Activated T-helper 2 cell treated with anti-CD3 and anti-CD28 coated beads, Interferon-gamma antibody, Interleukin-2, Interleukin-4, amounts not matched to agents 10 μg/mL and 5 μg/mL and 100 μg/mL, durations not matched to agents 14 hours and 24 hours and 36 hours (primary cell): ENCODE data around the gene IPPK. TPM values are rescaled to one million over a fixed set of nuclear protein-coding genes. Genes with fewer than 3 reads are reported as not detected.

ENCODE experiments used
- DNase-seq: peaks from one replicate; pipeline ENCODE4 v3.0.0; 2021; ENCODE audit warnings: low spot score
- H3K27ac Mint-ChIP-seq: one replicate; pipeline ENCODE4 v1.8.0; 2021; ENCODE audit warnings: mixed read lengths
- H3K27me3 Mint-ChIP-seq: one replicate; pipeline ENCODE4 v1.8.0; 2021; ENCODE audit warnings: low read depth, mixed read lengths
- H3K36me3 Mint-ChIP-seq: one replicate; pipeline ENCODE4 v1.8.0; 2021; ENCODE audit warnings: low read depth, mixed read lengths
- H3K4me1 Mint-ChIP-seq: one replicate; pipeline ENCODE4 v1.8.0; 2021; ENCODE audit warnings: low read depth, mixed read lengths
- H3K4me3 Mint-ChIP-seq: one replicate; pipeline ENCODE4 v1.8.0; 2021; ENCODE audit warnings: low read depth, mild to moderate bottlenecking, moderate library complexity, mixed read lengths
- H3K9me3 Mint-ChIP-seq: one replicate; pipeline ENCODE4 v1.8.0; 2021; ENCODE audit warnings: mixed read lengths
- intact Hi-C: fragments of 100-400 bp; cut with micrococcal nuclease; formaldehyde crosslinking; loops from one replicate; pipeline ENCODE4 v1.15.1; 2023
- total RNA-seq: library from RNA; stranded (reverse); gene quantifications from 2 replicates; pipeline ENCODE4 v1.2.3, GENCODE V29; 2022

Gene IPPK
- total RNA-seq, 1 donor from 2014 or later, result 14.8 TPM

DNA sequence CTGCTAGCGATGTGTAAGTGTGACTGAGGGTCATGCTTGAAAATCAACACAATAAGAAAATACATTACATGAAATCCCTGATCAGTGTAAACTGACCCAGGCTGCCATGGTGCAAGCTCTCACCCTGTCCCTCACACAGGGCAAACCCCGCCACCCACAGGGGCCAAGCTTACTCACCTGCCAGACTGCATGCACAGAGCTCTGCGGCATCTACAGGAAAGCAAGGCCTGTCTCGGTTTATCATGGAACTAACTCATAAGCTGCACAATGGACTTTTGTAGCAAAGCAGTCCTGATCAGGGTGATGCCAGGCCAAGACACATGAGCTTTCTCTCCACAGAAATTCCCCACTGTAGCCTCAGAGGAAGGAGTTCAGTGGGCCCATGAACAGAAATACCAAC lies 9.7 kb downstream of the IPPK start:
- DNase-seq, result no peak
- Mint-ChIP-seq H3K9me3 (no peaks in the 10 kb centered on the region), H3K4me1 (peaks cover 16% of the 10 kb centered on the region), H3K27me3 (no peaks in the 10 kb centered on the region), H3K4me3 (no peak overlapping the region), H3K27ac (no peak overlapping the region), H3K36me3 (peaks cover 19% of the 10 kb centered on the region)
- intact Hi-C loops, result no loop called here

DNA sequence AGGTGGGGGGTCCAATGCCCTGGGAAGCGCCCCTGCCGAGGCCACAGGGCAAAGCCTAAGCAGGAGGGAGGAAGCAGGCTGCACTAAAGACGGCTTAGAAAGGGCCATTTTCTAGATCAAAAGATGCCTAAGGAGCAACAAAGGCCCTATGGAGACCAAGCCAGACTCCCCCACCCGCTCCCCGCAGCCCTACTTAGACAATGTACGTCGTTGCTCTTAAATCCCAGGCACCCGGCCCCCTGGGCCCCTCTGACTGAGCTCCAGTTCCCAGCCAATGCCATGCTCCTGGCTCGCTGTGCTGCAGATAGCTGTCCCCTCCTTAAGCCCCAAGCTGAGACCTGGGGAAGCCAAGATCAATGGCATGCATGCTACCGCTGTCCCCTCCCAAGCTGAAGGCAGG lies 10.3 kb downstream of the IPPK start:
- H3K9me3 Mint-ChIP-seq, result no peaks in the 10 kb centered on the region
- H3K36me3 Mint-ChIP-seq, result peaks cover 18% of the 10 kb centered on the region
- DNase-seq, result no peak
- intact Hi-C loops, result no loop called here
- H3K4me3 Mint-ChIP-seq, result no peak overlapping the region
- H3K27ac Mint-ChIP-seq, result no peak overlapping the region
- H3K27me3 Mint-ChIP-seq, result no peaks in the 10 kb centered on the region
- H3K4me1 Mint-ChIP-seq, result peaks cover 10% of the 10 kb centered on the region

DNA sequence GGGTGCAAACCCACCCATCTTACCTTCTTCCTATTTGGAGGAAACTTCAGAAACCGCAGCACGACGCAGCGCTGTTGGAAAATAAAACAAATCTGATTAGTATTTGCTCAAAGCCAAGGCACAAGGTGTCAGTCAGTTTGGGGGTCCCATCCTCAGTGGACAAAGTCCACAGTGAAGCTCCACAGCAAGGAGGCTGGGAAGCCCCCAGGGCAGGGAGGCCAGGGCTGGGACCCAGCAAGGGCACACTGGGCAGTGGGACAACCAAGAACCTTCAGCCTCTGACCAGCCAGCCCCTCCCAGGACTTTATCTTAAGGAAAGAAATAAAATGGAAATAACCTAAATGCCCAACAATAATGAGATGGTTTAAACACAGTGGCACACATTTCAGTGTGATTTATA lies 11.3 kb downstream of the IPPK start:
- H3K27me3 Mint-ChIP-seq, result no peaks in the 10 kb centered on the region
- H3K9me3 Mint-ChIP-seq, result no peaks in the 10 kb centered on the region
- intact Hi-C loops, result no loop called here
- no peak overlapping the region for H3K27ac Mint-ChIP-seq
- peaks cover 18% of the 10 kb centered on the region for H3K36me3 Mint-ChIP-seq
- H3K4me3 Mint-ChIP-seq, result no peak overlapping the region
- no peak for DNase-seq
- peaks cover 5% of the 10 kb centered on the region for H3K4me1 Mint-ChIP-seq

DNA sequence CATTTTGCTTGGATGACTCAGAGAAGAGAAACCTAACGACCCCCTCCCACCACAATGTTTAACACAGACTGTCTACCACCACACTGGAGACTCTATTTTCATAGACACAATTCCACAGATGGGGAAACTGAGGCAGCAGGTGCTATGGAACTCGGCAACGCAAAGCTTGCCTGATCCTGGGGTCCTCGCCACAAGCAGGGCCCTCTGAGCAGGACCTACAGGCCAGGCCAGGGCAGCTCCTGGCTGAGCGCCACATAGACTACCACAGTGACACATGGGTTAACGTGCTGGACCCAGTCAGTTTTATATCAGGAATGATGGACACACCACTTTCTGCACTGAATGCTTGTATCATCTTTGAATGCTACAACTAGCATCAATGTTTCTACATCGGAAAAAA lies 11.8 kb downstream of the IPPK start:
- Mint-ChIP-seq H3K4me1 (peaks cover 2% of the 10 kb centered on the region), H3K9me3 (no peaks in the 10 kb centered on the region), H3K4me3 (no peak overlapping the region), H3K27me3 (no peaks in the 10 kb centered on the region), H3K27ac (no peak overlapping the region), H3K36me3 (peaks cover 18% of the 10 kb centered on the region)
- intact Hi-C loops, result no loop called here
- DNase-seq, result no peak

DNA sequence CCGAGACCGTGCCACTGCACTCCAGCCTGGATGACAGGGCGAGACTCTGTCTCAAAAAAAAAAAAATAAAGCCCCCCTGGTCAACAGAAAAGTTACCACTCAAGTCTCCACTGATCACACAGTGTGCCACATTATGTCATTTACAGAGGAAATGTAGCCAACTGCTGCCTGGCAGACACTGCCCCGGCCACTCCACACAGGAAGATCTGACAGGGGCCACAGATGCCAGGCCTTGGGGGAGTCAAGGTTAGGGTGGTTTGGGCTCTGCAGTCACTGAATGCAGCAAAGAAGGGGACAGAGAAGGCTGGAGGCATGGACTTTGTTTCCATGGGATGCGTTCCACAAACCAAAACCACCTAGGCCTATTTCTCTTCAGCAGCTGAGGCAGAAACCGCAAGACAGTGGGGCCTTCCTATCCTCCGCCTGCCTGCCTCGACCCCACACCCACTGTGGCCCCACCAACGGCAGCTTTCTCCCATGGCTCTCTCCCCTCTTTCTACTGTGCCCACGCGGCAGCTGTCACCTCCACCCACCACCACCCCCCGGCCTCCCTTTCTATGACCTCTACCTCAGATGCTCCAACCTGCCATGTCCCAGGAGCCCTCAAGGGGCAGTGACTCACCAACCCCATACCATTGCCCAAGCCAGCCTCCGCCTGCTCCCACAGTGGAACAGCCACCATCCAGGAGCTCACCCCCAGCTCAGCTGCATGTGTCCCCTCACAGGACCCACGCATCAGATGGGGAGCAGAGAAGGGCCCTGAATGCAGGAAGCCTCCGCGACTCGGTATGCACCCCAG lies 12.4 kb downstream of the IPPK start:
- no peak overlapping the region for H3K4me3 Mint-ChIP-seq

DNA sequence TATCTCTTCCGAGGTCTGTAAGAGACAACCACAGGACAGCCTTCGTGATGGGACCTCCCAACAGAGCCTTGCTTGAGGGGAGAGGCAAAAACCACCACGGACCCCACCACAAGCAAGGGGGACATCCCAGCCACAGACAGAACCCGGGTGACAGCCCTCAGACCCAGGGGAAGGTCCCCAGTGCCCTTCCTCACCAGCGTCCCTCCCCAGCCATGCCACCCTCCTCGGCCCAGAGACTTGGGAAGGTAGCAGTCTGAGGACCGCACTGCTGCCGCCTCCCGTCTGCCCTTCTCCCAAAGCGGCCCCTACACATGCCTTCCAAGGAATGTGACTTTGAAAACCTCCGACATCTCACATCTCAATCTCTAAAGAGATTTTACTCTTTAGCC lies 13.4 kb downstream of the IPPK start:
- intact Hi-C loops, result no loop called here
- H3K4me1 Mint-ChIP-seq, result no peaks in the 10 kb centered on the region
- H3K27ac Mint-ChIP-seq, result no peak overlapping the region
- DNase-seq, result no peak
- H3K4me3 Mint-ChIP-seq, result no peak overlapping the region
- peaks cover 21% of the 10 kb centered on the region for H3K36me3 Mint-ChIP-seq
- H3K9me3 Mint-ChIP-seq, result no peaks in the 10 kb centered on the region
- no peaks in the 10 kb centered on the region for H3K27me3 Mint-ChIP-seq

More for the DNA sequence above, 12.4 kb downstream of the IPPK start:
- Mint-ChIP-seq H3K9me3 (no peaks in the 10 kb centered on the region), H3K27me3 (no peaks in the 10 kb centered on the region), H3K4me1 (no peaks in the 10 kb centered on the region), H3K27ac (no peak overlapping the region), H3K36me3 (peaks cover 21% of the 10 kb centered on the region)
- intact Hi-C loops, result no loop called here
- no peak for DNase-seq

DNA sequence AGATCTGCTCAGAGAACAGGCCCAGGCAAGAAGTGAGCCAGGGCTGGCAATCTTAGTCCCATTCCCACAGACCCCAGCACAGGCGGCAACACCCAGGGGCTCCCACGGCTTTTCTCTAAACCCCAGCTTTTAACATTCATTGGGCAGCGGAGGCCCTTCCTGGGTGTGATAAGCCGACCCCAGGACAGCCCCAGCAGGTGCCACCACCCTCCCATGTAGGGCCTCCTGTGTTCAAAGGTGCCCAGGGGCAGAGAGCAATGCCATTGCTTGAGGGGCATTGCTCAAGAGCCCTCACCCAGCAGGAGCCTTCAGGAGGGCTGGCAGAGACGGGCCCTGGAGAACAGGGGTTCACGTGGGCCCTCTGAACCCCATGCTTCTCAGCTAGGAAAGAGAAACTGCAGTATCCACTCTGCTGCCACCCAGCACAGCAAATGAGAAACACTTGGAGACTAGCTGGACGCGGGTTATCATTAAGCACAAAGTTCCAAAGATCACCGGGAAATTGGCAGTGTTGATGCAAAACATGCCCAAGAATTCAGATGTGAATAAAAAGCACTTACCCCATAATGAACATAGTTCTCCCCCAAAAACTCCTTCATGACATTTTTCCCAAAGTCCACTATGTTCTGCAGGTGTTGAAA lies 13.9 kb downstream of the IPPK start:
- Mint-ChIP-seq H3K27ac (no peak overlapping the region), H3K4me1 (no peaks in the 10 kb centered on the region), H3K27me3 (no peaks in the 10 kb centered on the region), H3K4me3 (no peak overlapping the region), H3K9me3 (no peaks in the 10 kb centered on the region), H3K36me3 (peaks cover 23% of the 10 kb centered on the region)
- DNase-seq, result no peak
- intact Hi-C loops, result no loop called here

DNA sequence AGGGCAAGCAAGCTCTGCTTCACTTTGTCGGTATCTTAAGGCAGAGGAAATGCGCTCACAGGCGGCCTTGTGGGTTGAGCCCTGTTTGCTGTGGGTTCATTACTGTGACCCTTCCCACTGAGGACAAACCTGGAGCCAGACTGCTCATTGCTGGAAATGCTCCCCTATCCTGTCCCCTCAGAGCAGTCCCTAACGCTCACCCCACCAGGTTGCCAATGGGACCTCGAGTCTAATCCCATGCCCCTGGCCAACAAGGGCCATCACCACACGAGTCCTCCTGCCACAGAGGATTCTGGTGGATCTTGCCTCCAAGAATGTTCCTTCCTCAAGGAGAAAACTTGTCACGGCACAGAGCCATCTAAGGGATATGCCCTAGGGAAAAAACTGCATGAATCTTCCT lies 14.6 kb downstream of the IPPK start:
- Mint-ChIP-seq H3K27me3 (no peaks in the 10 kb centered on the region), H3K36me3 (peaks cover 29% of the 10 kb centered on the region), H3K27ac (no peak overlapping the region), H3K9me3 (no peaks in the 10 kb centered on the region), H3K4me3 (no peak overlapping the region), H3K4me1 (no peaks in the 10 kb centered on the region)
- no peak for DNase-seq
- intact Hi-C loops, result no loop called here

DNA sequence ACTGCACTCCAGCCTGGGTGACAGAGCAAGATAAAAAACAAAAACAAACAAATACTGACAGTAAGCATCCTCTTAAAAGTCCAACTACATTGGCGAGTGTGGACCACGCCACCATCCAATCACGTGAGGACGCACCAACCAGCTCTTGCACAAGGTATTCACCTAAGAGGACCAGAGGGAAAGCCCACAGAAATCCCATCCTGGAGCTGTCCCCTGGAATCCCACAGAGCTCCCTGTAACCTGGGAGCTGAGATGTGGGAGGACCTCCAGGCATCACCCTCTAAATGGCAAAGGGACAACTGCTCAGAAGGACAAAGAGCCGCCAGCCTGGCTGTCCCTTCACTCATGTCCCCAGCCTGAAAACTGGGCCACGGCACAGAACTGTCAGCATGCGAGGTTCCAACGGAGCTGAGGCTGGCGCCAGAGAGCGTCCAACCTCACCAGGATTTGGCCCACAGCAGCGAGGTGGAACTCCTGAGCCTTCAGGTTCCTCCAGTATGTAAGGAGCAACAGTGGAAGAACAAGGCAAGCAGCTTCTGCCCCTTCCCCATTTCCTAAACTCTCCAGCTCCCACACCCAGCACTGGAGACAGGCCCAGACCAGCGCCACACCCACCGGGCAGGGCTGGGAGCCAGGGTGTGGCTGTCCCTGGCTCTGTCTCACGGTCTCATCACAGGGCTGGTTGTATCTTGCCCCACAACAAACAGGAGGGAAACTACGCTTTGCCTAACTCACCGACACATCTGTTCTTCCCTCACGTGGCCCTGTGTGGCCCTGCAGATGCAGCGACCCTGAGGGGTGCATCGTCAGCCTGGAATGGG lies 15.2 kb downstream of the IPPK start:
- no peak for DNase-seq
- Mint-ChIP-seq H3K4me1 (no peaks in the 10 kb centered on the region), H3K27ac (no peak overlapping the region), H3K4me3 (no peak overlapping the region), H3K27me3 (no peaks in the 10 kb centered on the region), H3K9me3 (no peaks in the 10 kb centered on the region), H3K36me3 (peaks cover 31% of the 10 kb centered on the region)
- intact Hi-C loops, result no loop called here

DNA sequence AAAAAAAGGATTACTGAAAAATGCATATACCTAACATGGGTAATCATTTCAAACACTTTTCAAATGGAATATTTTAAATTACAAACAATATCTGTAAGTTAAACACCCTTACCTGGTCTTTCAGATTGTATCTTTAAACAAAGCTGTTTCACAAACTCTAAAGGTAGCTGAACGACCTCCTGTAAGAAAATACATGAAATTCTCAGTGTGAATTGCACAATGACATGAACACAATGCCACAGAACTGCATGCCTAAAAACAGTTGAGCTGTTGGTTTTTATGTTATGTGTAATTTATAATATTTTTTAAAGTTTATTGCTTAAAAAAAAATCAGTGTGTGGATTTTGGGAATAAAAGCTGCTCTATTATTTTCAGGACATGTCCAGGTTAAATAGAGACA lies 17.5 kb downstream of the IPPK start:
- H3K9me3 Mint-ChIP-seq, result no peaks in the 10 kb centered on the region
- DNase-seq, result no peak
- H3K27ac Mint-ChIP-seq, result no peak overlapping the region
- H3K36me3 Mint-ChIP-seq, result peaks cover 50% of the 10 kb centered on the region
- H3K4me3 Mint-ChIP-seq, result no peak overlapping the region
- peaks cover under 1% of the 10 kb centered on the region for H3K4me1 Mint-ChIP-seq
- no peaks in the 10 kb centered on the region for H3K27me3 Mint-ChIP-seq
- intact Hi-C loops, result no loop called here

DNA sequence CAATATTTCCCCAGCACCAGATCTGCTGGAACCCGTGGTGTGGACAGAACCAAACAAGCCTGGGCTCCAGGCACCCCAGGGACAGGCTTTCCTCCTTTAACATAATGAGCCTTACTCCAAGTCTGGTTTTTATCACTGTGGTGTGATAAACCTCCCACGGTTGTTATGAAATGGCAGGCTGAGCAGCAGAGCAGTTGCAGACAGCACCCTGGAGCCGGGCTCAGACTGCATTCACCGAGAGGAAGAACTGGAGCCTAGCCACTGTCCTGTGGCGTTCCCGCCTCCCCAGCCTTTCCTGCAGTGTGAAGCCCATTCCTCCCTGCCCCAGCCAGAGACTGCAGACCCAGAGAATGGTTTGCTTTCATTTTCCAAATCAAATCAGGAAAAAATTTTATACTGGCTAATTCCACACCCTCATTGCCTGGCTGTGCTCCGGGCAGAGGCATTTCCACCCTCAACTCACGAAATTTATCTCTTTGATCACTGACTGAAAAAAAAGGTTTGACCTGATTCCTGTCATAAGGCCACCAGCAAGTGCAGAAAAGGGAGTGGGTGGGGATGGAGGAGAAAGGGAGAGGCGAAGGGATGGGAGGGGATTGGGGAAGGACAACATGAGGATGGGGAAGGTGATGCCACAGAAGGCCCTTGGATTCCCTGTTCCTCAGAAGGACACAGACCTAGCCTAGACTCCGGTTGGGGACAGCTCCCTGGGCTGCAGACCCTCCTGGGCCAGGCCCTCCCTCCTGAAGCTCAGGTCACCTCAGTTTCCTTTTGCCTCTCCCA lies 18.9 kb downstream of the IPPK start:
- Mint-ChIP-seq H3K27ac (peak overlapping the region; percentile 38), H3K4me3 (no peak overlapping the region), H3K9me3 (no peaks in the 10 kb centered on the region), H3K36me3 (peaks cover 52% of the 10 kb centered on the region), H3K27me3 (no peaks in the 10 kb centered on the region), H3K4me1 (peaks cover 8% of the 10 kb centered on the region)
- no peak for DNase-seq
- intact Hi-C loops, result no loop called here

DNA sequence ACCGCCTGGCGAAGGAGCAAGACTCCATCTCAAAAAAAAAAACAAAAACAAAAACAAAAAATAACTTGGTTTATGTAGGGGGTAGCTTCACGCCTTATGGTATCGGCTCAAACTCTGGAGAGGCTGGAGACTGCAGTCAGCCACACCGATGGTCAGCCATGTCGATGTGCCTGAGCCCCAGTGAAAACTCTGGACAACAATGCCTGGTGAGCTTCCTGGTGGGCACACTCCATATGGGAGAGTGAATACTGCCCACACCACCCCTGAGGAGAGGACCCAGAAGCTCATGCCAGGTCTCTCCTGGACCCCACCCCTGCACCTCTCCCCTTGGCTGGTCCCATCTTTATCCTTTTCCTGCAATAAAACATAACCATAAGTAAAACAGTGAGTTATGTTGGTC lies 19.6 kb downstream of the IPPK start:
- DNase-seq, result no peak
- H3K4me1 Mint-ChIP-seq, result peaks cover 10% of the 10 kb centered on the region
- peaks cover 55% of the 10 kb centered on the region for H3K36me3 Mint-ChIP-seq
- intact Hi-C loops, result no loop called here
- no peak overlapping the region for H3K4me3 Mint-ChIP-seq
- no peak overlapping the region for H3K27ac Mint-ChIP-seq
- no peaks in the 10 kb centered on the region for H3K9me3 Mint-ChIP-seq
- H3K27me3 Mint-ChIP-seq, result no peaks in the 10 kb centered on the region
